ENCODE results near the gene TTLL9. TPM values are rescaled to one million over a fixed set of nuclear protein-coding genes. Genes with fewer than 3 reads are reported as not detected.

TTLL9 gene
- total and polyA plus RNA-seq, 2 donors (not counting 1 experiment from before 2014, with no cell fraction given): 0.74 to 0.76 TPM

DNA sequence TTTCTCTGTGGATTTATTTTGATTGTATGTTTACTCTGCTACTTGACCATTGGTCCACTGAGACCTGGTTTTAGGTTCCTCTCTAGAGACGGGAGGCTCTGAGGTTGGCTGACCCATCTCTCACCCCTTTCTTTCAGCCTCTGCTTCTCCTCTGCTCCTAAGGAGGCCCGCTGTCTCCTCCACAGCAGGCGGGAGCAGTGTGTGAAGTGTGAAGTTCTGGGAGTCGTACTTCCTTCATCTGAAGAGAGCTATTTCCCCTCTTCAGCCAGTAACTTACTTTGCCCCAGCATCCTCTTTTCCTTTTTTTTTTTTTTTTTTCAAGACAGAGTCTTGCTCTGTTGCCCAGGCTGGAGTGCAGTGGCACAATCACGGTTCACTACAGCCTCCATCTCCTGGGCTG lies 60.3 kb downstream of the TTLL9 start:
- no peaks in the 10 kb centered on the region for H3K9me3 ChIP-seq (ENCODE audit: control extremely low read depth in 1 of 3, control insufficient read depth in 2 of 3, insufficient read depth in 1 of 3, low read length in 2 of 3)
- POLR2A ChIA-PET: no interaction called here
- Mint-ChIP-seq H3K4me3 (no peak overlapping the region), H3K4me1 (no peaks in the 10 kb centered on the region), H3K9me3 (ENCODE audit: insufficient read depth) (no peaks in the 10 kb centered on the region), H3K27ac (no peak overlapping the region), H3K27me3 (peaks cover 5% of the 10 kb centered on the region)
- no peak overlapping the region for H3K9ac ChIP-seq (ENCODE audit: low read length)
- no peaks in the 10 kb centered on the region for H3K27me3 ChIP-seq (replicated peaks in 1 of 4; ENCODE audit: control extremely low read depth in 1 of 4, control insufficient read depth in 3 of 4, insufficient read depth in 4 of 4, low read length in 3 of 4)
- DNase-seq (no peak), ATAC-seq (ENCODE audit: low read depth) (no peak)
- H3K79me2 ChIP-seq (ENCODE audit: control insufficient read depth, insufficient read depth, low read length): no peaks in the 10 kb centered on the region
- 80% methylated on average over 1 of the region's 5 CpGs for WGBS (ENCODE audit: insufficient coverage)
- no peaks in the 10 kb centered on the region for H3K36me3 ChIP-seq (replicated peaks in 1 of 2; ENCODE audit: control extremely low read depth in 1 of 2, control insufficient read depth in 1 of 2, extremely low read depth in 1 of 2, insufficient read depth in 2 of 2, low read length in 1 of 2)
- no peak overlapping the region for H3K4me3 ChIP-seq (ENCODE audit: control extremely low read depth in 1 of 5, extremely low read depth in 1 of 5, insufficient read depth in 1 of 5, low read depth in 2 of 5, low read length in 4 of 5)
- no peaks in the 10 kb centered on the region for H4K20me1 ChIP-seq (ENCODE audit: control insufficient read depth, insufficient read depth, low read length, poor library complexity, severe bottlenecking)
- TF ChIP-seq, protein P1, sequence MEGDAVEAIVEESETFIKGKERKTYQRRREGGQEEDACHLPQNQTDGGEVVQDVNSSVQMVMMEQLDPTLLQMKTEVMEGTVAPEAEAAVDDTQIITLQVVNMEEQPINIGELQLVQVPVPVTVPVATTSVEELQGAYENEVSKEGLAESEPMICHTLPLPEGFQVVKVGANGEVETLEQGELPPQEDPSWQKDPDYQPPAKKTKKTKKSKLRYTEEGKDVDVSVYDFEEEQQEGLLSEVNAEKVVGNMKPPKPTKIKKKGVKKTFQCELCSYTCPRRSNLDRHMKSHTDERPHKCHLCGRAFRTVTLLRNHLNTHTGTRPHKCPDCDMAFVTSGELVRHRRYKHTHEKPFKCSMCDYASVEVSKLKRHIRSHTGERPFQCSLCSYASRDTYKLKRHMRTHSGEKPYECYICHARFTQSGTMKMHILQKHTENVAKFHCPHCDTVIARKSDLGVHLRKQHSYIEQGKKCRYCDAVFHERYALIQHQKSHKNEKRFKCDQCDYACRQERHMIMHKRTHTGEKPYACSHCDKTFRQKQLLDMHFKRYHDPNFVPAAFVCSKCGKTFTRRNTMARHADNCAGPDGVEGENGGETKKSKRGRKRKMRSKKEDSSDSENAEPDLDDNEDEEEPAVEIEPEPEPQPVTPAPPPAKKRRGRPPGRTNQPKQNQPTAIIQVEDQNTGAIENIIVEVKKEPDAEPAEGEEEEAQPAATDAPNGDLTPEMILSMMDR (IDR thresholded peaks at IDR 0.05): no peak
- no peak for TF ChIP-seq EZH2 (IDR thresholded peaks at IDR 0.05; ENCODE audit: borderline replicate concordance, insufficient read depth, low read depth, low read length, poor library complexity, severe bottlenecking)
- no peak overlapping the region for H3K27ac ChIP-seq (ENCODE audit: low read length in 2 of 2)
- intact Hi-C loops (cut with micrococcal nuclease): no loop called here
- H3K4me2 ChIP-seq (replicated peaks; ENCODE audit: low read depth, low read length, poor library complexity, severe bottlenecking): no peak overlapping the region
- H2AFZ ChIP-seq (ENCODE audit: insufficient read depth, low read depth, low read length, poor library complexity, severe bottlenecking): no peak overlapping the region
- CTCF ChIA-PET: interaction anchor here (1.5 kb wide), 1 partner anchor 79 kb away, joined by 3 read pairs; no protein-coding TSS in a partner anchor
- no peaks in the 10 kb centered on the region for H3K4me1 ChIP-seq (ENCODE audit: control insufficient read depth in 2 of 2, insufficient read depth in 2 of 2, low read length in 2 of 2)

GRCh38 chr20:31933698-31934097 lies 63.3 kb downstream of the TTLL9 start:
- DNase-seq (no peak), ATAC-seq (ENCODE audit: low read depth) (no peak)
- Mint-ChIP-seq H3K9me3 (ENCODE audit: insufficient read depth) (no peaks in the 10 kb centered on the region), H3K4me1 (no peaks in the 10 kb centered on the region), H3K4me3 (no peak overlapping the region), H3K27me3 (no peaks in the 10 kb centered on the region), H3K27ac (no peak overlapping the region)
- intact Hi-C loops (cut with micrococcal nuclease): no loop called here
- Histone ChIP-seq H3K36me3 (replicated peaks in 1 of 2; ENCODE audit: control extremely low read depth in 1 of 2, control insufficient read depth in 1 of 2, extremely low read depth in 1 of 2, insufficient read depth in 2 of 2, low read length in 1 of 2) (no peaks in the 10 kb centered on the region), H3K4me2 (replicated peaks; ENCODE audit: low read depth, low read length, poor library complexity, severe bottlenecking) (no peak overlapping the region), H3K9me3 (ENCODE audit: control extremely low read depth in 1 of 3, control insufficient read depth in 2 of 3, insufficient read depth in 1 of 3, low read length in 2 of 3) (no peaks in the 10 kb centered on the region), H3K4me1 (ENCODE audit: control insufficient read depth in 2 of 2, insufficient read depth in 2 of 2, low read length in 2 of 2) (no peaks in the 10 kb centered on the region), H2AFZ (ENCODE audit: insufficient read depth, low read depth, low read length, poor library complexity, severe bottlenecking) (no peak overlapping the region), H3K27ac (ENCODE audit: low read length in 2 of 2) (no peak overlapping the region), H3K9ac (ENCODE audit: low read length) (no peak overlapping the region), H3K27me3 (replicated peaks in 1 of 4; ENCODE audit: control extremely low read depth in 1 of 4, control insufficient read depth in 3 of 4, insufficient read depth in 4 of 4, low read length in 3 of 4) (no peaks in the 10 kb centered on the region), H3K79me2 (ENCODE audit: control insufficient read depth, insufficient read depth, low read length) (no peaks in the 10 kb centered on the region), H4K20me1 (ENCODE audit: control insufficient read depth, insufficient read depth, low read length, poor library complexity, severe bottlenecking) (no peaks in the 10 kb centered on the region), H3K4me3 (ENCODE audit: control extremely low read depth in 1 of 5, extremely low read depth in 1 of 5, insufficient read depth in 1 of 5, low read depth in 2 of 5, low read length in 4 of 5) (no peak overlapping the region)
- ChIA-PET CTCF (no interaction called here), POLR2A (no interaction called here)
- TF ChIP-seq EZH2 (IDR thresholded peaks at IDR 0.05; ENCODE audit: borderline replicate concordance, insufficient read depth, low read depth, low read length, poor library complexity, severe bottlenecking): no peak
- TF ChIP-seq, protein P1 (IDR thresholded peaks at IDR 0.05): no peak
- WGBS (ENCODE audit: insufficient coverage): 95% methylated on average over 8 of the region's 10 CpGs

Data from B cell (primary cell).